CD14-positive monocyte (primary cell): ENCODE measurements around the gene MACROD2. TPM values are rescaled to one million over a fixed set of nuclear protein-coding genes. Genes with fewer than 3 reads are reported as not detected.

Experiments
- DNase-seq, 3 donors: peaks; one replicate each; pipeline ENCODE4 v3.0.0-alpha.2; 2011 to 2022
- H2AFZ ChIP-seq: 2 replicates; pipeline ENCODE4 v1.6.0; 2012; ENCODE audit warnings: mild to moderate bottlenecking, low read depth, low read length, inconsistent platforms; ENCODE audit not compliant: insufficient read depth, poor library complexity, severe bottlenecking
- H3K27ac ChIP-seq, 2 donors: 1 replicate in 1 of 2; 2 replicates in 1 of 2; pipeline ENCODE4 v1.5.1; 2012 to 2013; ENCODE audit warnings: low read length in 2 of 2, control low read depth in 1 of 2, inconsistent platforms in 1 of 2, low read depth in 1 of 2, mild to moderate bottlenecking in 1 of 2
- H3K27me3 ChIP-seq, 2 donors: one replicate each; pipeline versions ENCODE4 v1.6.0 to v1.6.1; 2011 to 2013; ENCODE audit warnings: low read length in 2 of 2; ENCODE audit not compliant: control insufficient read depth in 2 of 2, insufficient read depth in 2 of 2
- H3K36me3 ChIP-seq, 2 donors: replicated peaks in 1 of 2; 1 replicate in 1 of 2; 2 replicates in 1 of 2; pipeline versions ENCODE4 v1.5.1 to v1.6.1; 2012 to 2013; ENCODE audit warnings: low read length in 2 of 2, control low read depth in 1 of 2, inconsistent platforms in 1 of 2, mild to moderate bottlenecking in 1 of 2; ENCODE audit not compliant: insufficient read depth in 2 of 2, control insufficient read depth in 1 of 2
- H3K4me1 ChIP-seq, 2 donors: 1 replicate in 1 of 2; 2 replicates in 1 of 2; pipeline versions ENCODE4 v1.5.1 to v1.6.1; 2012 to 2013; ENCODE audit warnings: low read length in 2 of 2, control low read depth in 1 of 2, inconsistent platforms in 1 of 2, mild to moderate bottlenecking in 1 of 2, moderate library complexity in 1 of 2; ENCODE audit not compliant: insufficient read depth in 2 of 2, control insufficient read depth in 1 of 2
- H3K4me2 ChIP-seq: replicated peaks from 2 replicates; pipeline ENCODE3; 2012; ENCODE audit warnings: low read length, moderate library complexity, mild to moderate bottlenecking; ENCODE audit not compliant: poor library complexity, severe bottlenecking; ENCODE audit errors: extremely low read depth
- H3K4me3 ChIP-seq, 3 experiments: fragments of 200-600 bp in 1 of 3; sonication (generic) in 1 of 3; replicated peaks in 1 of 3; 1 replicate in 2 of 3; 2 replicates in 1 of 3; pipeline ENCODE4 v1.5.1; 2011 to 2013; ENCODE audit warnings: low read length in 3 of 3, mild to moderate bottlenecking in 3 of 3, control low read depth in 2 of 3, low read depth in 2 of 3, inconsistent platforms in 1 of 3, moderate library complexity in 1 of 3
- H3K79me2 ChIP-seq: 2 replicates; pipeline ENCODE4 v1.6.0; 2012; ENCODE audit warnings: mild to moderate bottlenecking, control low read depth, inconsistent platforms, low read length, moderate library complexity; ENCODE audit not compliant: insufficient read depth
- H3K9ac ChIP-seq: 2 replicates; pipeline ENCODE4 v1.6.0; 2017; ENCODE audit warnings: low read length, mild to moderate bottlenecking; ENCODE audit not compliant: insufficient read depth, poor library complexity, severe bottlenecking
- H3K9me3 ChIP-seq, 2 donors: replicated peaks in 1 of 2; 1 replicate in 1 of 2; 2 replicates in 1 of 2; pipeline versions ENCODE4 v1.5.1 to v1.6.1; 2012 to 2013; ENCODE audit warnings: low read length in 2 of 2, control low read depth in 1 of 2; ENCODE audit not compliant: control insufficient read depth in 1 of 2, insufficient read depth in 1 of 2
- H4K20me1 ChIP-seq: 2 replicates; pipeline ENCODE4 v1.6.0; 2012; ENCODE audit warnings: mild to moderate bottlenecking, low read length, control low read depth, moderate library complexity; ENCODE audit not compliant: insufficient read depth
- H3K27ac Mint-ChIP-seq, 7 donors: one replicate each; pipeline ENCODE4 v1.8.0; 2020; ENCODE audit warnings: mild to moderate bottlenecking in 7 of 7, mixed read lengths in 7 of 7, moderate library complexity in 6 of 7, inconsistent platforms in 2 of 7
- H3K27me3 Mint-ChIP-seq, 3 donors: one replicate each; pipeline ENCODE4 v1.8.0; 2021 to 2022; ENCODE audit warnings: low read depth in 3 of 3, mild to moderate bottlenecking in 3 of 3, mixed read lengths in 3 of 3, moderate library complexity in 3 of 3, inconsistent platforms in 1 of 3
- H3K36me3 Mint-ChIP-seq, 2 donors: one replicate each; pipeline ENCODE4 v1.8.0; 2020; ENCODE audit warnings: mixed read lengths in 2 of 2, inconsistent platforms in 1 of 2, mild to moderate bottlenecking in 1 of 2
- H3K4me1 Mint-ChIP-seq: one replicate; pipeline ENCODE4 v1.8.0; 2020; ENCODE audit warnings: mild to moderate bottlenecking, mixed read lengths
- H3K4me3 Mint-ChIP-seq, 2 donors: one replicate each; pipeline ENCODE4 v1.8.0; 2020; ENCODE audit warnings: mild to moderate bottlenecking in 2 of 2, mixed read lengths in 2 of 2, moderate library complexity in 1 of 2
- H3K9me3 Mint-ChIP-seq, 7 donors: one replicate each; pipeline ENCODE4 v1.8.0; 2020 to 2022; ENCODE audit warnings: mixed read lengths in 7 of 7, mild to moderate bottlenecking in 6 of 7, moderate library complexity in 6 of 7, inconsistent platforms in 2 of 7
- WGBS: methylation state at CpG from one replicate; pipeline ENCODE4 v1.1.5; 2013; ENCODE audit warnings: missing lambda C conversion rate; ENCODE audit not compliant: insufficient coverage; 5-methylcytosine and 5-hydroxymethylcytosine counted together
- intact Hi-C, 2 donors: fragments of 100-400 bp; cut with micrococcal nuclease; formaldehyde crosslinking; loops; one replicate each; pipeline versions ENCODE4 v1.15.0 to v1.15.1; 2023
- polyA plus RNA-seq, 3 donors: library from polyadenylated mRNA; depleted of rRNA in 1 of 3; unstranded in 2 of 3; stranded (reverse) in 1 of 3; fragments of 300-500 nt in 2 of 3; fragments of >200 nt in 1 of 3; fragmentation: Illumina TruSeq in 2 of 3; gene quantifications; 1 replicate in 2 of 3; 2 replicates in 1 of 3; pipeline ENCODE4 v1.2.3, GENCODE V29; 2012 to 2021
- TF ChIP-seq, protein P1 (sequence below): fragments of 200-600 bp; IDR thresholded peaks from one replicate; pipeline ENCODE4 v1.8.0; 2022; ENCODE audit warnings: antibody characterized with exemption, mild to moderate bottlenecking

Gene MACROD2
- polyA plus RNA-seq, 3 donors, result 0.23 TPM; not detected in 2

DNA sequence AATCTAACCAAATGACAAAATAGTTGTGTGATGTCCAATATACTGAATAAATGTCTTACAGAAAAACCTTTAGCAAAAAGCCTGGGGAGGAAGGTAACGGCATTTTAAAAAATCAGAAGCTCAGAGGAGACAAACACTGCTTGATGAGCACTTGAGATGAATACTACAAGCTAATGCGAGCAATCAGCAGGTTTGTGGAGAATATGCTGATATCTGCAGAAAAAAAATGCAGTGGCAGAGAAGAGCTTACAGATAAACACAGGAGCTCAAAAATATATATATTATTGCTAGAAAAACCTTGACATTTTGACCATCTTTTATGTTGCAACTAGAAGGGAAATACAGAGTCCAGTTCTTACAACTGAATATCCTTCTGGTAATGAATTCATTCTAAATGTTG, 1605.2 kb downstream of the MACROD2 start:
- Histone ChIP-seq H3K9me3 (peaks cover 5% of the 10 kb centered on the region in 2 donors), H3K9ac (no peak overlapping the region), H3K4me2 (no peak overlapping the region), H3K27ac (no peak overlapping the region), H3K79me2 (no peaks in the 10 kb centered on the region), H3K4me1 (no peaks in the 10 kb centered on the region), H2AFZ (no peak overlapping the region), H3K4me3 (no peak overlapping the region), H3K27me3 (no peaks in the 10 kb centered on the region), H3K36me3 (no peaks in the 10 kb centered on the region), H4K20me1 (no peaks in the 10 kb centered on the region)
- intact Hi-C loops, result no loop called here
- H3K9me3 Mint-ChIP-seq, result peaks cover 0 to 9% (median 2%) of the 10 kb centered on the region in 7 donors
- no peak overlapping the region for H3K4me3 Mint-ChIP-seq
- H3K27me3 Mint-ChIP-seq, result peaks cover 0 to 2% (median 0%) of the 10 kb centered on the region in 3 donors
- TF ChIP-seq, protein P1, sequence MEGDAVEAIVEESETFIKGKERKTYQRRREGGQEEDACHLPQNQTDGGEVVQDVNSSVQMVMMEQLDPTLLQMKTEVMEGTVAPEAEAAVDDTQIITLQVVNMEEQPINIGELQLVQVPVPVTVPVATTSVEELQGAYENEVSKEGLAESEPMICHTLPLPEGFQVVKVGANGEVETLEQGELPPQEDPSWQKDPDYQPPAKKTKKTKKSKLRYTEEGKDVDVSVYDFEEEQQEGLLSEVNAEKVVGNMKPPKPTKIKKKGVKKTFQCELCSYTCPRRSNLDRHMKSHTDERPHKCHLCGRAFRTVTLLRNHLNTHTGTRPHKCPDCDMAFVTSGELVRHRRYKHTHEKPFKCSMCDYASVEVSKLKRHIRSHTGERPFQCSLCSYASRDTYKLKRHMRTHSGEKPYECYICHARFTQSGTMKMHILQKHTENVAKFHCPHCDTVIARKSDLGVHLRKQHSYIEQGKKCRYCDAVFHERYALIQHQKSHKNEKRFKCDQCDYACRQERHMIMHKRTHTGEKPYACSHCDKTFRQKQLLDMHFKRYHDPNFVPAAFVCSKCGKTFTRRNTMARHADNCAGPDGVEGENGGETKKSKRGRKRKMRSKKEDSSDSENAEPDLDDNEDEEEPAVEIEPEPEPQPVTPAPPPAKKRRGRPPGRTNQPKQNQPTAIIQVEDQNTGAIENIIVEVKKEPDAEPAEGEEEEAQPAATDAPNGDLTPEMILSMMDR, result no peak
- 93% methylated on average over 2 of the region's 2 CpGs for WGBS
- no peaks in the 10 kb centered on the region for H3K36me3 Mint-ChIP-seq
- no peak for DNase-seq
- H3K4me1 Mint-ChIP-seq, result no peaks in the 10 kb centered on the region
- H3K27ac Mint-ChIP-seq, result no peak overlapping the region

- no peaks in the 10 kb centered on the region for H3K27me3 ChIP-seq
- H3K36me3 Mint-ChIP-seq, result no peaks in the 10 kb centered on the region
- H3K4me2 ChIP-seq, result no peak overlapping the region
- TF ChIP-seq, protein P1, result no peak
- no peak overlapping the region for H3K4me3 ChIP-seq
- H2AFZ ChIP-seq, result no peak overlapping the region
- intact Hi-C loops, result no loop called here
- no peak overlapping the region for H3K4me3 Mint-ChIP-seq
- no peaks in the 10 kb centered on the region for H3K79me2 ChIP-seq
- peaks cover 0 to 2% (median 0%) of the 10 kb centered on the region in 3 donors for H3K27me3 Mint-ChIP-seq
- H3K36me3 ChIP-seq, result no peaks in the 10 kb centered on the region
- no peaks in the 10 kb centered on the region for H4K20me1 ChIP-seq
- DNase-seq, result no peak
- H3K9me3 ChIP-seq, result peaks cover under 1 to 3% of the 10 kb centered on the region in 2 donors
- H3K4me1 ChIP-seq, result no peaks in the 10 kb centered on the region
- H3K9me3 Mint-ChIP-seq, result peaks cover 0 to 10% (median 3%) of the 10 kb centered on the region in 7 donors
- H3K27ac Mint-ChIP-seq, result no peak overlapping the region
- H3K27ac ChIP-seq, result no peak overlapping the region
- no peaks in the 10 kb centered on the region for H3K4me1 Mint-ChIP-seq
- H3K9ac ChIP-seq, result no peak overlapping the region
Observed at GRCh38 chr20:15603506-15603905, 1608.2 kb downstream of the MACROD2 start.
